ENCODE measurements around the gene CCDC181.

DNA sequence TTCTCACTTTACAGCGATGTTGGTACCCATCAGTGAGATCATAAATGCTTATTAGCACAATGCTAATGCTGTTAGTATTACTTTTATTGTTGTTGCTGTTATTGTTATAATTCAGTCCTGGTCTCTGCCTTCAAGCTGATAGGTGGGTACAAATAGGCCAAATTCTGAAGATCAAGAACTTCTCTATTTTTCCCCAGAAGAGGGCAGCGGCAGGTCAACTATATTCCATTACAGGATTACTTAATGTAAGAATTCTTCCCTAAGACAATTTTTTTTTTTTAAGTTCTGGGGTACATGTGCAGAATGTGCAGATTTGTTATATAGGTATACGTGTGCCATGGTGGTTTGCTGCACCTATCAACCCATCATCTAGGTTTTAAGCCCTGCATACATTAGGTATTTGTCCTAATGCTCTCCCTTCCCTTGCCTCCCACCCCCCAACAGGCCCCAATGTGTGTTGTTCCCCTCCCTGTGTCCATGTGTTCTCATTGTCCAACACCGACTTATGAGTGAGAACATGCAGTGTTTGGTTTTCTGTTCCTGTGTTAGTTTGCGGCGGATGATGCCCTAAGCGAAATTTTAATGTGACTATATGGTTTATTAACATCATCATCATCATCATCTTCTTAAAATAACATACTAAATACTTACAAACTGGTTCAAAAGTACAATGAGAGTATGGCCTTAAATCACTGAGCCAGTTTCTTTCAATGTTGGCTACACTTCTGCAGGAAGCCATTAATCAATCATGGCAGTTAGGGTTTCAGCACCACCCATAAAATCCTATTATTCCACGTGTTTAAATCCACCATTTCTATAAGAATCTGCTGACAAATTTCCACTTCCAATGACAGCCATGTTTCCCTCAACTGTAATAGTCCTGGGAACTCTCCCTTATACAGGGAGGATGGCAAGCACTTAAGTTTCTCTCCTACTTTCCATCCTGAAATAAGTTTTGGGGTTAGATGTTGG, 39.3 kb upstream of the CCDC181 start:
- peak; percentile 63 for TF ChIP-seq RAD21 (IDR thresholded peaks at IDR 0.05; ENCODE audit: low read depth)
- TF ChIP-seq FOXM1 (IDR thresholded peaks at IDR 0.05; ENCODE audit: borderline replicate concordance, low read depth): no peak
- TF ChIP-seq, protein P1, sequence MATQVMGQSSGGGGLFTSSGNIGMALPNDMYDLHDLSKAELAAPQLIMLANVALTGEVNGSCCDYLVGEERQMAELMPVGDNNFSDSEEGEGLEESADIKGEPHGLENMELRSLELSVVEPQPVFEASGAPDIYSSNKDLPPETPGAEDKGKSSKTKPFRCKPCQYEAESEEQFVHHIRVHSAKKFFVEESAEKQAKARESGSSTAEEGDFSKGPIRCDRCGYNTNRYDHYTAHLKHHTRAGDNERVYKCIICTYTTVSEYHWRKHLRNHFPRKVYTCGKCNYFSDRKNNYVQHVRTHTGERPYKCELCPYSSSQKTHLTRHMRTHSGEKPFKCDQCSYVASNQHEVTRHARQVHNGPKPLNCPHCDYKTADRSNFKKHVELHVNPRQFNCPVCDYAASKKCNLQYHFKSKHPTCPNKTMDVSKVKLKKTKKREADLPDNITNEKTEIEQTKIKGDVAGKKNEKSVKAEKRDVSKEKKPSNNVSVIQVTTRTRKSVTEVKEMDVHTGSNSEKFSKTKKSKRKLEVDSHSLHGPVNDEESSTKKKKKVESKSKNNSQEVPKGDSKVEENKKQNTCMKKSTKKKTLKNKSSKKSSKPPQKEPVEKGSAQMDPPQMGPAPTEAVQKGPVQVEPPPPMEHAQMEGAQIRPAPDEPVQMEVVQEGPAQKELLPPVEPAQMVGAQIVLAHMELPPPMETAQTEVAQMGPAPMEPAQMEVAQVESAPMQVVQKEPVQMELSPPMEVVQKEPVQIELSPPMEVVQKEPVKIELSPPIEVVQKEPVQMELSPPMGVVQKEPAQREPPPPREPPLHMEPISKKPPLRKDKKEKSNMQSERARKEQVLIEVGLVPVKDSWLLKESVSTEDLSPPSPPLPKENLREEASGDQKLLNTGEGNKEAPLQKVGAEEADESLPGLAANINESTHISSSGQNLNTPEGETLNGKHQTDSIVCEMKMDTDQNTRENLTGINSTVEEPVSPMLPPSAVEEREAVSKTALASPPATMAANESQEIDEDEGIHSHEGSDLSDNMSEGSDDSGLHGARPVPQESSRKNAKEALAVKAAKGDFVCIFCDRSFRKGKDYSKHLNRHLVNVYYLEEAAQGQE (IDR thresholded peaks at IDR 0.05; ENCODE audit: low read depth): no peak
- TF ChIP-seq CEBPB (IDR thresholded peaks at IDR 0.05): no peak
- TF ChIP-seq, protein P2, sequence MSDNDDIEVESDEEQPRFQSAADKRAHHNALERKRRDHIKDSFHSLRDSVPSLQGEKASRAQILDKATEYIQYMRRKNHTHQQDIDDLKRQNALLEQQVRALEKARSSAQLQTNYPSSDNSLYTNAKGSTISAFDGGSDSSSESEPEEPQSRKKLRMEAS (IDR thresholded peaks at IDR 0.05): no peak
- TF ChIP-seq EP300 (IDR thresholded peaks at IDR 0.05; ENCODE audit: borderline replicate concordance): no peak
- no peak for TF ChIP-seq TEAD4 (IDR thresholded peaks at IDR 0.05)
- no peak for TF ChIP-seq TCF12 (IDR thresholded peaks at IDR 0.05; ENCODE audit: low read depth)
- no peak for TF ChIP-seq CREB1 (IDR thresholded peaks at IDR 0.05; ENCODE audit: low read depth)

All from Ishikawa (cell line).